CD8-positive, alpha-beta memory T cell (primary cell): Measurements from ENCODE around the gene SP9. TPM values are rescaled to one million over a fixed set of nuclear protein-coding genes. Genes with fewer than 3 reads are reported as not detected.
A peak's percentile ranks its signal among the peaks of the same experiment; 100 is the strongest.

Source experiments
- CTCF ChIA-PET: fragments of 350-600 bp; sonication (Branson Sonifier 250); formaldehyde crosslinking; loops from one replicate; lab custom pipeline; 2021; ENCODE audit warnings: antibody characterized with exemption; lab: Charles Lee
- POLR2A ChIA-PET: fragments of 350-600 bp; sonication (Branson Sonifier 250); formaldehyde crosslinking; loops from one replicate; lab custom pipeline; 2021; ENCODE audit warnings: antibody characterized with exemption; lab: Charles Lee
- DNase-seq, 5 donors: peaks; one replicate each; pipeline versions ENCODE4 v3.0.0 to v3.0.0-alpha.2; 2020 to 2022; ENCODE audit warnings: mixed read lengths in 1 of 5
- H3K27ac ChIP-seq: one replicate; pipeline ENCODE4 v1.7.0; 2013; ENCODE audit warnings: low read depth, mild to moderate bottlenecking, low read length, moderate library complexity
- H3K27me3 ChIP-seq: 2 replicates; pipeline ENCODE4 v1.7.0; 2013; ENCODE audit warnings: low read length, mild to moderate bottlenecking; ENCODE audit not compliant: insufficient read depth, poor library complexity, severe bottlenecking
- H3K36me3 ChIP-seq: 2 replicates; pipeline ENCODE4 v1.7.0; 2013; ENCODE audit warnings: mild to moderate bottlenecking, low read length, moderate library complexity; ENCODE audit not compliant: insufficient read depth
- H3K4me1 ChIP-seq: 2 replicates; pipeline ENCODE4 v1.7.0; 2013; ENCODE audit warnings: mild to moderate bottlenecking, low read length, moderate library complexity; ENCODE audit not compliant: insufficient read depth
- H3K4me3 ChIP-seq: 2 replicates; pipeline ENCODE4 v1.7.0; 2013; ENCODE audit warnings: mild to moderate bottlenecking, low read length
- H3K9me3 ChIP-seq: 2 replicates; pipeline ENCODE4 v1.7.0; 2013; ENCODE audit warnings: mild to moderate bottlenecking, low read length
- H3K27ac Mint-ChIP-seq, 8 donors: one replicate each; pipeline ENCODE4 v1.8.0; 2020 to 2021; ENCODE audit warnings: mixed read lengths in 8 of 8, mild to moderate bottlenecking in 6 of 8, inconsistent platforms in 3 of 8, moderate library complexity in 3 of 8
- H3K27me3 Mint-ChIP-seq, 2 donors: one replicate each; pipeline ENCODE4 v1.8.0; 2020 to 2021; ENCODE audit warnings: mixed read lengths in 2 of 2, mild to moderate bottlenecking in 1 of 2, moderate library complexity in 1 of 2
- H3K36me3 Mint-ChIP-seq, 3 donors: one replicate each; pipeline ENCODE4 v1.8.0; 2020 to 2021; ENCODE audit warnings: mixed read lengths in 3 of 3, inconsistent platforms in 1 of 3, mild to moderate bottlenecking in 1 of 3
- H3K4me1 Mint-ChIP-seq, 3 donors: one replicate each; pipeline ENCODE4 v1.8.0; 2020 to 2021; ENCODE audit warnings: mixed read lengths in 3 of 3, inconsistent platforms in 1 of 3, mild to moderate bottlenecking in 1 of 3
- H3K4me3 Mint-ChIP-seq, 7 donors: one replicate each; pipeline ENCODE4 v1.8.0; 2020 to 2021; ENCODE audit warnings: mixed read lengths in 7 of 7, mild to moderate bottlenecking in 6 of 7, moderate library complexity in 4 of 7, inconsistent platforms in 2 of 7
- H3K9me3 Mint-ChIP-seq, 5 donors: one replicate each; pipeline ENCODE4 v1.8.0; 2020 to 2022; ENCODE audit warnings: mixed read lengths in 5 of 5, mild to moderate bottlenecking in 3 of 5, moderate library complexity in 2 of 5, inconsistent platforms in 1 of 5
- polyA plus RNA-seq: library from polyadenylated mRNA; unstranded; fragments of 300-500 nt; fragmentation: Illumina TruSeq; gene quantifications from one replicate; pipeline ENCODE4 v1.2.3, GENCODE V29; 2021
- total RNA-seq, 2 experiments: library from RNA; stranded (reverse); gene quantifications; one replicate each; pipeline ENCODE4 v1.2.3, GENCODE V29; 2021

Gene SP9
- total and polyA plus RNA-seq, 3 experiments from 2014 or later: not detected

DNA sequence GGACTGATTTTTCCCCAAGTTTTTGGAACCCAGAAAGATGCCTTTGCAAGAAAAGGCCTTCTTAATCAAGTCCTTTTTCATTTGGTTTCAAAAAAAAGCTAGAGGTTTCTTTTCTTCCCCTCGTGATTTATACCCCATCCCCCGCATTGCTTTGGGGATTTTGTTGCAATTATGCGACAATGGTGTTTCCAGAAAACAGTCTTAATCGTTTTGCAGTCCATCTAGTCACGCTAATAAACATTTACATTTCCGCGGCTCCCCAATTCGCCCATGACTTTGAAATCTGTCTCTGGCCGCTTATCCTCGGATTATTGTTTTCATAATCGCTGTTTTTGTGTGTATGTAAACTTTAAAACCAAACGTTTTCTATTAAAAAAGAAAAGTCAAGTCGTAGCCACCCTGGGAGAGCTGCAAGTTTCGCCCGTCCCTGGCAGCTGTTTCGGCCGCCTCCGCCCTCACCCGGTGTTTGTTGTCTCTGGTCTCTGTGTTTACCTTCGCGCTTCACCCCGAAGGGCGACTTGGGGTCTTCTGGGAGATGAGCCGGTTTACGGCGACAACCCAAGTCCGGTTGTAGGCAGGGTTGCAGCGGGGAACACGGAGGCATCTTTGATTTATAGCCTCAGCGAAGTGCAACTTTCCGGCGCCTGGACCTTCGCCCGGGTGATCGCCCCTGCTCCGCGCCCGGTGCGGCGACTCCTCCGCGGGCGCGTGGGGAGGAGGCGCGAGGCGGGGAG, 667 bp downstream of the SP9 start:
- no peak for DNase-seq
- peaks cover 32 to 51% (median 41%) of the 10 kb centered on the region in 3 donors for H3K4me1 Mint-ChIP-seq
- peak overlapping the region in 5 of 8 donors; percentile 38 to 88 (median 76) for H3K27ac Mint-ChIP-seq
- peaks cover 90% of the 10 kb centered on the region for H3K27me3 ChIP-seq
- H3K4me3 ChIP-seq: peak overlapping the region; percentile 30
- H3K9me3 ChIP-seq: no peaks in the 10 kb centered on the region
- ChIA-PET CTCF (interaction anchor here (1.6 kb wide), 1 partner anchor 933 kb away, joined by 4 read pairs; no protein-coding TSS in a partner anchor), POLR2A (no interaction called here)
- no peak overlapping the region for H3K27ac ChIP-seq
- no peaks in the 10 kb centered on the region for H3K36me3 ChIP-seq
- H3K4me3 Mint-ChIP-seq: peak overlapping the region; percentile 61 to 88 (median 74)
- peaks cover 0 to 2% (median 2%) of the 10 kb centered on the region in 3 donors for H3K36me3 Mint-ChIP-seq
- H3K27me3 Mint-ChIP-seq: peaks cover 74 to 78% of the 10 kb centered on the region in 2 donors
- peaks cover 0 to 23% (median 15%) of the 10 kb centered on the region in 5 donors for H3K9me3 Mint-ChIP-seq
- peaks cover 45% of the 10 kb centered on the region for H3K4me1 ChIP-seq

DNA sequence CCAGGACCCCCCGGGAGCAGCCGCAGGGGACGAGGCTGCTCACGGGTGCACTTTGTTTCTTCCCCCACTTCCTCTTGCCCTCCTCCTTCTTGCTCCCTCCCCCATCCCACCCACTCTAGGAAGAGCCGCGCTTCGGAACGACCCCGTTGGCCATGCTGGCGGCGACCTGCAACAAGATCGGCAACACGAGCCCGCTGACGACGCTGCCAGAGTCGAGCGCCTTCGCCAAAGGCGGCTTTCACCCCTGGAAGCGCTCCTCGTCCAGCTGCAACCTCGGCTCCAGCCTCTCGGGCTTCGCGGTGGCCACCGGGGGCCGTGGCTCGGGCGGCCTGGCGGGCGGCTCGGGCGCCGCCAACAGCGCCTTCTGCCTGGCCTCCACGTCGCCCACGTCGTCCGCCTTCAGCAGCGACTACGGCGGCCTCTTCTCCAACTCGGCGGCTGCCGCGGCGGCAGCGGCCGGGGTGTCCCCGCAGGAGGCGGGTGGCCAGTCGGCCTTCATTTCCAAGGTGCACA, 1.3 kb downstream of the SP9 start:
- POLR2A ChIA-PET: interaction anchor here (1.1 kb wide), 1 partner anchor 9 kb away, joined by 3 read pairs; no protein-coding TSS in a partner anchor

DNA sequence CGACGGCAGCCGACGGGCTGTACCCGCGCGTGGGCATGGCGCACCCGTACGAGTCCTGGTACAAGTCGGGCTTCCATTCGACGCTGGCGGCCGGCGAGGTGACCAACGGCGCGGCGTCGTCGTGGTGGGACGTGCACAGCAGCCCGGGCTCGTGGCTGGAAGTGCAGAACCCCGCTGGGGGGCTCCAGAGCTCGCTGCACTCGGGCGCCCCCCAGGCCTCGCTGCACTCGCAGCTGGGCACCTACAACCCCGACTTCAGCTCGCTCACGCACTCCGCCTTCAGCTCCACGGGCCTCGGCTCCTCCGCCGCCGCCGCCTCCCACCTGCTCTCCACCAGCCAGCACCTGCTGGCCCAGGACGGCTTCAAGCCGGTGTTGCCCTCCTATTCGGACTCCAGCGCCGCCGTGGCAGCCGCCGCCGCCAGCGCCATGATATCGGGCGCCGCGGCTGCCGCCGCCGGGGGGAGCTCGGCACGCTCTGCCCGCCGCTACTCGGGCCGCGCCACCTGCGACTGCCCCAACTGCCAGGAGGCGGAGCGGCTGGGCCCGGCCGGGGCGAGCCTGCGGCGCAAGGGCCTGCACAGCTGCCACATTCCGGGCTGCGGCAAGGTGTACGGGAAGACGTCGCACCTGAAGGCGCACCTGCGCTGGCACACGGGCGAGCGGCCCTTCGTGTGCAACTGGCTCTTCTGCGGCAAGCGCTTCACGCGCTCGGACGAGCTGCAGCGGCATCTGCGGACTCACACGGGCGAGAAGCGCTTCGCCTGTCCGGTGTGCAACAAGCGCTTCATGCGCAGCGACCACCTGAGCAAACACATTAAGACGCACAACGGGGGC, 2.0 kb downstream of the SP9 start:
- H3K4me1 Mint-ChIP-seq: peaks cover 39 to 60% (median 50%) of the 10 kb centered on the region in 3 donors
- peak overlapping the region; percentile 59 to 99 (median 78) for H3K4me3 Mint-ChIP-seq
- peak in 2 of 5 donors; percentile 47 to 56 for DNase-seq
- H3K27me3 Mint-ChIP-seq: peaks cover 71 to 74% of the 10 kb centered on the region in 2 donors
- Histone ChIP-seq H3K4me3 (peak overlapping the region; percentile 14), H3K9me3 (no peaks in the 10 kb centered on the region), H3K36me3 (no peaks in the 10 kb centered on the region), H3K27ac (no peak overlapping the region), H3K27me3 (peaks cover 88% of the 10 kb centered on the region), H3K4me1 (peaks cover 58% of the 10 kb centered on the region)
- H3K9me3 Mint-ChIP-seq: peaks cover 0 to 18% (median 14%) of the 10 kb centered on the region in 5 donors
- ChIA-PET CTCF (interaction anchor here (1.5 to 1.7 kb wide), 2 partner anchors 12 to 88 kb away, joined by 4 read pairs; partner anchors contain the start of gene OLA1), POLR2A (interaction anchor here (1.0 to 1.1 kb wide), 2 partner anchors 8 to 10 kb away, joined by 3 to 4 read pairs; no protein-coding TSS in a partner anchor)
- H3K27ac Mint-ChIP-seq: peak overlapping the region in 2 of 8 donors; percentile 76 to 99
- H3K36me3 Mint-ChIP-seq: peaks cover 0 to 2% (median 2%) of the 10 kb centered on the region in 3 donors

More for the DNA sequence above, 1.3 kb downstream of the SP9 start:
- Histone ChIP-seq H3K27me3 (peaks cover 90% of the 10 kb centered on the region), H3K4me3 (peak overlapping the region; percentile 30), H3K27ac (no peak overlapping the region), H3K9me3 (no peaks in the 10 kb centered on the region), H3K36me3 (no peaks in the 10 kb centered on the region), H3K4me1 (peaks cover 51% of the 10 kb centered on the region)
- peaks cover 0 to 2% (median 2%) of the 10 kb centered on the region in 3 donors for H3K36me3 Mint-ChIP-seq
- peak overlapping the region in 2 of 8 donors; percentile 76 to 99 for H3K27ac Mint-ChIP-seq
- peak overlapping the region in 5 of 7 donors; percentile 32 to 77 (median 67) for H3K4me3 Mint-ChIP-seq
- DNase-seq: peak in 2 of 5 donors; percentile 37 to 49
- peaks cover 34 to 53% (median 43%) of the 10 kb centered on the region in 3 donors for H3K4me1 Mint-ChIP-seq
- peaks cover 71 to 74% of the 10 kb centered on the region in 2 donors for H3K27me3 Mint-ChIP-seq
- H3K9me3 Mint-ChIP-seq: peaks cover 0 to 17% (median 14%) of the 10 kb centered on the region in 5 donors
- CTCF ChIA-PET: interaction anchor here (1.6 kb wide), 1 partner anchor 933 kb away, joined by 4 read pairs; no protein-coding TSS in a partner anchor

DNA sequence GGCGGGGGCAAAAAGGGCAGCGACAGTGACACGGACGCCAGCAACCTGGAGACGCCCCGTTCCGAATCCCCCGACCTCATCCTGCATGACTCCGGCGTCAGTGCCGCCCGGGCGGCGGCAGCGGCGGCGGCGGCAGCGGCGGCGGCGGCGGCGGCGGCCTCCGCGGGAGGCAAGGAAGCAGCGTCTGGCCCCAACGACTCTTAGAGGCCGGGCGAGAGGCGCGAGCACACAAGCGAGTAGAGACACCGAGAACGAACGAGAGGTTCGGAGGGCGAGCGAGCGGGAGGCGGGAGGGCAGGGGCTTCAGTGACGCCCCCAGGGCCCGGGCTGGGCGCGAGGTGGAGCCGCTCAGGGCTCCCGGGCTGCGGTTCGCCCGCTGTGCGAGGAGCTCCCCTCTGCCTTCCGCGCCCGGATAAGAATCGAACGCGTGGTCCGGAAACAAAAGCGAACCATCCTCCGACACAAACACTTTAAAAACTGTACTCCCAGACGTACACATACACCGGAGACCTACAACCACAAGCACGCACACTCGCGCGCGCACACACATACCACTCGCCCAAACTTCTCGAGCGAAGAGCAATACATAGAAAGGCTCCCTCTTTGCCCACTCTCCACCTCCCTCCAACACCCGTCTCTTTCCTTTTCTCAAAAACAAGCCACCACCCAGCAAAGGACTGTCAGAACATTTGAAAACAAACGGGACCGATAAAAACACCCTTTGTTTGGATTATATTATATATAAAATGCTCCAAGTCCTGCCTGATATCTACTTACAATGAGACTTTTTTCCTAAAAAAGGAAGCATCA, 2.8 kb downstream of the SP9 start:
- peaks cover 66 to 70% of the 10 kb centered on the region in 2 donors for H3K27me3 Mint-ChIP-seq
- no peaks in the 10 kb centered on the region for H3K36me3 ChIP-seq
- H3K9me3 Mint-ChIP-seq: peaks cover 0 to 17% (median 13%) of the 10 kb centered on the region in 5 donors
- ChIA-PET CTCF (interaction anchor here (1.5 to 1.7 kb wide), 2 partner anchors 13 to 89 kb away, joined by 4 read pairs; partner anchors contain the start of gene OLA1), POLR2A (interaction anchor here (1.0 to 1.1 kb wide), 2 partner anchors 9 to 11 kb away, joined by 3 to 4 read pairs; no protein-coding TSS in a partner anchor)
- peak overlapping the region; percentile 35 for H3K4me3 ChIP-seq
- peak overlapping the region in 6 of 8 donors; percentile 31 to 99 (median 82) for H3K27ac Mint-ChIP-seq
- peaks cover 88% of the 10 kb centered on the region for H3K27me3 ChIP-seq
- H3K4me3 Mint-ChIP-seq: peak overlapping the region; percentile 78 to 99 (median 82)
- no peaks in the 10 kb centered on the region for H3K9me3 ChIP-seq
- peaks cover 0 to 2% (median 2%) of the 10 kb centered on the region in 3 donors for H3K36me3 Mint-ChIP-seq
- peaks cover 39 to 57% (median 47%) of the 10 kb centered on the region in 3 donors for H3K4me1 Mint-ChIP-seq
- peaks cover 65% of the 10 kb centered on the region for H3K4me1 ChIP-seq
- H3K27ac ChIP-seq: no peak overlapping the region
- DNase-seq: peak in 2 of 5 donors; percentile 50

DNA sequence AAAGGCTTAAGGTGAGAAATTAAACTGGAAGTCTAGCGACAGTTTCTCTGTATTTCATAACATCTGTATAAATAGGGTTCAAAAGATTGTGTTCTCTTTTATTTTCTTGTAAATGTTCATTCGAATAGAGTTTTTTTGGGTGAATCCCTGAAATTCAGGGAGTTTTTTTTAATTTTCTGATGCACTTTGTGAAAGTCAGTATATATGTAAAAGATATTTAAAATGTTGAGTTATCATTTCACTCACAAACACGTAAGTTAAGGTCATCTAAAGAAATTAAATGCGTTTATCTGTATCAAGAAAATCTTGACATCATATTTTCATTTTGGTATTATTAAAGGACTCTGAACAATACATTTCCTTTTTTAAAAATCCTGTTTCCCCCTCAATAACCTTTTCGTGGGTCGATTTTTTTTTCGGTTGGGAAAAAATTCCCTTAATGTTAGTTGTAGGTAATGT, 3.4 kb downstream of the SP9 start:
- POLR2A ChIA-PET: interaction anchor here (1.0 kb wide), 1 partner anchor 10 kb away, joined by 4 read pairs; no protein-coding TSS in a partner anchor

DNA sequence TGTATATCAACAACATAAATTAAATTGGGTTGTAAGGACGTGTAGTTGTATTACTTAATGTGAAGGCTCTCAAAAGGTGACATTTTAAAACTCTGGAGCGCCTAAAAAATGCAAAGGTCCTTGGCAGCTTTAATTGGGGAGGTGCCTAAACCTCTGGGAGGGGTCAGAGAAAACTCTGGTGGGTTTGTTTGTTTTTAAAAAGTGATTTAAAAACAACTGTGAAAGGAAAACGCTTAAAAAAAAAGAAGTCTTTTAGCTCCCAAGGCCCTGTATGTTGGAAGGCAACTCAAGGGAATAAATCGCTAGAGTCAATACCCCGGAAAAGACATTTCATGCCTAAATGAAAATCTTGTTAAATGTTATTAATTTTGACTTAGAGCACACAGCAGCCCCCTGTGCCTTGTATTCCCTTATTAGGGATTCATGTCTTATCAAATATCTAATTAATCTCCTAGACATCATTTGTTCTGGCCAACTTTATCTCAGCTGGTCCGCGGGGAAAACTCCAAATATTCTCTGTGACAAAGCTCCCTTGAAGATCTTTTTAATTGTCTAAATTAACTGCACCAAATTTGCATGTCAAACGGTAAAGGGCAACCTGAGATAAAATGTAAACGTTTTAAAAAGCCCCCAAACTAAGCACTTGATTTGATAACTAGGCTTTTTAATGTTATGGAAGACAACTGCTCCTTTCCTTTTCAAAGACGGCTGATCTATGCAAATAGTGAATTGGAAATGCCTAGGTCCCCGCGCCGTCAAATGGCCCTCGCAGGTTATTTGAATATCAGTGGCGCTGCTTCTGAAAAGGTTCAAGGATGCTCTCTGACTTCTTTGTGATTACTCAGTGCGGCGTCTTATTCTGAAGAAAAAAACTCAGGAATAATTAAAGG, 4.2 kb downstream of the SP9 start:
- no peak for DNase-seq
- Mint-ChIP-seq H3K4me1 (peaks cover 37 to 55% (median 46%) of the 10 kb centered on the region in 3 donors), H3K9me3 (peaks cover 0 to 17% (median 8%) of the 10 kb centered on the region in 5 donors), H3K4me3 (peak overlapping the region in 2 of 7 donors; percentile 32 to 40), H3K27ac (peak overlapping the region in 4 of 8 donors; percentile 24 to 99 (median 50)), H3K27me3 (peaks cover 64 to 68% of the 10 kb centered on the region in 2 donors), H3K36me3 (peaks cover 0 to 2% (median 2%) of the 10 kb centered on the region in 3 donors)
- Histone ChIP-seq H3K9me3 (no peaks in the 10 kb centered on the region), H3K4me3 (no peak overlapping the region), H3K36me3 (no peaks in the 10 kb centered on the region), H3K27ac (no peak overlapping the region), H3K27me3 (peaks cover 87% of the 10 kb centered on the region), H3K4me1 (peaks cover 63% of the 10 kb centered on the region)
- ChIA-PET CTCF (no interaction called here), POLR2A (no interaction called here)

More for the DNA sequence above, 3.4 kb downstream of the SP9 start:
- peaks cover 41 to 57% (median 47%) of the 10 kb centered on the region in 3 donors for H3K4me1 Mint-ChIP-seq
- Histone ChIP-seq H3K4me1 (peaks cover 66% of the 10 kb centered on the region), H3K4me3 (no peak overlapping the region), H3K36me3 (no peaks in the 10 kb centered on the region), H3K27ac (no peak overlapping the region), H3K9me3 (no peaks in the 10 kb centered on the region), H3K27me3 (peaks cover 87% of the 10 kb centered on the region)
- CTCF ChIA-PET: interaction anchor here (1.5 to 1.7 kb wide), 2 partner anchors 13 to 89 kb away, joined by 4 read pairs; partner anchors contain the start of gene OLA1
- H3K36me3 Mint-ChIP-seq: peaks cover 0 to 2% (median 2%) of the 10 kb centered on the region in 3 donors
- peaks cover 66 to 69% of the 10 kb centered on the region in 2 donors for H3K27me3 Mint-ChIP-seq
- DNase-seq: no peak
- peaks cover 0 to 17% (median 8%) of the 10 kb centered on the region in 5 donors for H3K9me3 Mint-ChIP-seq
- H3K27ac Mint-ChIP-seq: peak overlapping the region in 2 of 8 donors; percentile 83 to 99
- peak overlapping the region in 5 of 7 donors; percentile 9 to 99 (median 80) for H3K4me3 Mint-ChIP-seq
